AG09309 (cell line): ENCODE data around the gene LPXN.

ENCODE experiments used
- DNase-seq: peaks from one replicate; pipeline ENCODE4 v3.0.0-alpha.2; 2010; ENCODE audit warnings: low read depth
- H3K4me3 ChIP-seq: 2 replicates; pipeline ENCODE4 v1.5.1; 2011; ENCODE audit warnings: mild to moderate bottlenecking, low read depth, low read length, moderate library complexity; ENCODE audit not compliant: control insufficient read depth
- CTCF ChIP-seq: IDR thresholded peaks from 2 replicates; pipeline ENCODE4 v1.5.1; 2011; ENCODE audit warnings: mild to moderate bottlenecking, low read depth, low read length, inconsistent platforms; ENCODE audit not compliant: insufficient read depth, control insufficient read depth; ENCODE audit errors: missing control alignments

The LPXN gene

GRCh38 chr11:58508005-58508404, 67.7 kb downstream of the LPXN start, which contains the start of gene OR5B21:
Gene OR5B21, minus strand, starts transcription at chr11:58508105. Its CDS starts 0 bp downstream, at chr11:58508105.
- no peak for TF ChIP-seq CTCF
- no peak for DNase-seq
- no peak within 1 kb of the TSS for H3K4me3 ChIP-seq

- H3K4me3 ChIP-seq, result no peak overlapping the region
- no peak for DNase-seq
- no peak for TF ChIP-seq CTCF
Measured at GRCh38 chr11:58507355-58507754, 68.3 kb downstream of the LPXN start.

- no peak for TF ChIP-seq CTCF
- no peak for DNase-seq
Measured at GRCh38 chr11:58506935-58507334, 68.7 kb downstream of the LPXN start.

GRCh38 chr11:58505849-58506248, 69.8 kb downstream of the LPXN start:
- H3K4me3 ChIP-seq, result no peak overlapping the region
- DNase-seq, result no peak
- no peak for TF ChIP-seq CTCF

More at GRCh38 chr11:58506935-58507334, 68.7 kb downstream of the LPXN start:
- no peak overlapping the region for H3K4me3 ChIP-seq

GRCh38 chr11:58504232-58504631, 71.4 kb downstream of the LPXN start:
- DNase-seq, result no peak
- no peak overlapping the region for H3K4me3 ChIP-seq
- TF ChIP-seq CTCF, result no peak

- no peak for DNase-seq
Measured at GRCh38 chr11:58503361-58503856, 72.2 kb downstream of the LPXN start.

More at GRCh38 chr11:58503361-58503856, 72.2 kb downstream of the LPXN start:
- H3K4me3 ChIP-seq, result no peak overlapping the region
- TF ChIP-seq CTCF, result no peak
